Retinal pigment epithelial cell (primary cell): Measurements from ENCODE around the gene NLGN3.

Experiments used
- DNase-seq: peaks from one replicate; pipeline ENCODE4 v3.0.0-alpha.2; 2010; ENCODE audit warnings: low read depth
- H3K4me3 ChIP-seq: 2 replicates; pipeline ENCODE4 v1.5.1; 2011; ENCODE audit warnings: mild to moderate bottlenecking, low read length, control low read depth, moderate library complexity
- CTCF ChIP-seq: conservative IDR thresholded peaks from 2 replicates; pipeline ENCODE4 v1.5.1; 2011; ENCODE audit warnings: low read depth, low read length, control low read depth, inconsistent platforms

NLGN3 gene

GRCh38 chrX:71159335-71159734 lies 14.7 kb downstream of the NLGN3 start:
- no peak for TF ChIP-seq CTCF
- no peak overlapping the region for H3K4me3 ChIP-seq
- DNase-seq: no peak

- no peak for DNase-seq
- TF ChIP-seq CTCF: no peak
- no peak overlapping the region for H3K4me3 ChIP-seq
Observed at GRCh38 chrX:71160475-71160874, 15.8 kb downstream of the NLGN3 start.

GRCh38 chrX:71162981-71163380 lies 18.3 kb downstream of the NLGN3 start:
- H3K4me3 ChIP-seq: no peak overlapping the region
- TF ChIP-seq CTCF: no peak
- no peak for DNase-seq

GRCh38 chrX:71164071-71164470 lies 19.4 kb downstream of the NLGN3 start:
- H3K4me3 ChIP-seq: no peak overlapping the region
- no peak for TF ChIP-seq CTCF
- no peak for DNase-seq

GRCh38 chrX:71166461-71166860 lies 21.8 kb downstream of the NLGN3 start:
- H3K4me3 ChIP-seq: no peak overlapping the region
- no peak for TF ChIP-seq CTCF
- no peak for DNase-seq

GRCh38 chrX:71167031-71167781 lies 22.6 kb downstream of the NLGN3 start:
- H3K4me3 ChIP-seq: no peak overlapping the region
- TF ChIP-seq CTCF: no peak
- no peak for DNase-seq

GRCh38 chrX:71168134-71168533 lies 23.5 kb downstream of the NLGN3 start:
- no peak for TF ChIP-seq CTCF
- DNase-seq: no peak
- H3K4me3 ChIP-seq: no peak overlapping the region
